CD8-positive, alpha-beta memory T cell (primary cell): ENCODE measurements around the gene ERCC5. TPM values are rescaled to one million over a fixed set of nuclear protein-coding genes. Genes with fewer than 3 reads are reported as not detected.

Experiments used
- CTCF ChIA-PET: fragments of 350-600 bp; sonication (Branson Sonifier 250); formaldehyde crosslinking; loops from one replicate; lab custom pipeline; 2021; ENCODE audit warnings: antibody characterized with exemption; lab: Charles Lee
- POLR2A ChIA-PET: fragments of 350-600 bp; sonication (Branson Sonifier 250); formaldehyde crosslinking; loops from one replicate; lab custom pipeline; 2021; ENCODE audit warnings: antibody characterized with exemption; lab: Charles Lee
- DNase-seq, 5 donors: peaks; one replicate each; pipeline versions ENCODE4 v3.0.0 to v3.0.0-alpha.2; 2020 to 2022; ENCODE audit warnings: mixed read lengths in 1 of 5
- H3K27ac ChIP-seq: one replicate; pipeline ENCODE4 v1.7.0; 2013; ENCODE audit warnings: low read depth, mild to moderate bottlenecking, low read length, moderate library complexity
- H3K27me3 ChIP-seq: 2 replicates; pipeline ENCODE4 v1.7.0; 2013; ENCODE audit warnings: low read length, mild to moderate bottlenecking; ENCODE audit not compliant: insufficient read depth, poor library complexity, severe bottlenecking
- H3K36me3 ChIP-seq: 2 replicates; pipeline ENCODE4 v1.7.0; 2013; ENCODE audit warnings: mild to moderate bottlenecking, low read length, moderate library complexity; ENCODE audit not compliant: insufficient read depth
- H3K4me1 ChIP-seq: 2 replicates; pipeline ENCODE4 v1.7.0; 2013; ENCODE audit warnings: mild to moderate bottlenecking, low read length, moderate library complexity; ENCODE audit not compliant: insufficient read depth
- H3K4me3 ChIP-seq: 2 replicates; pipeline ENCODE4 v1.7.0; 2013; ENCODE audit warnings: mild to moderate bottlenecking, low read length
- H3K9me3 ChIP-seq: 2 replicates; pipeline ENCODE4 v1.7.0; 2013; ENCODE audit warnings: mild to moderate bottlenecking, low read length
- H3K27ac Mint-ChIP-seq, 8 donors: one replicate each; pipeline ENCODE4 v1.8.0; 2020 to 2021; ENCODE audit warnings: mixed read lengths in 8 of 8, mild to moderate bottlenecking in 6 of 8, inconsistent platforms in 3 of 8, moderate library complexity in 3 of 8
- H3K27me3 Mint-ChIP-seq, 2 donors: one replicate each; pipeline ENCODE4 v1.8.0; 2020 to 2021; ENCODE audit warnings: mixed read lengths in 2 of 2, mild to moderate bottlenecking in 1 of 2, moderate library complexity in 1 of 2
- H3K36me3 Mint-ChIP-seq, 3 donors: one replicate each; pipeline ENCODE4 v1.8.0; 2020 to 2021; ENCODE audit warnings: mixed read lengths in 3 of 3, inconsistent platforms in 1 of 3, mild to moderate bottlenecking in 1 of 3
- H3K4me1 Mint-ChIP-seq, 3 donors: one replicate each; pipeline ENCODE4 v1.8.0; 2020 to 2021; ENCODE audit warnings: mixed read lengths in 3 of 3, inconsistent platforms in 1 of 3, mild to moderate bottlenecking in 1 of 3
- H3K4me3 Mint-ChIP-seq, 7 donors: one replicate each; pipeline ENCODE4 v1.8.0; 2020 to 2021; ENCODE audit warnings: mixed read lengths in 7 of 7, mild to moderate bottlenecking in 6 of 7, moderate library complexity in 4 of 7, inconsistent platforms in 2 of 7
- H3K9me3 Mint-ChIP-seq, 5 donors: one replicate each; pipeline ENCODE4 v1.8.0; 2020 to 2022; ENCODE audit warnings: mixed read lengths in 5 of 5, mild to moderate bottlenecking in 3 of 5, moderate library complexity in 2 of 5, inconsistent platforms in 1 of 5
- polyA plus RNA-seq: library from polyadenylated mRNA; unstranded; fragments of 300-500 nt; fragmentation: Illumina TruSeq; gene quantifications from one replicate; pipeline ENCODE4 v1.2.3, GENCODE V29; 2021
- total RNA-seq, 2 experiments: library from RNA; stranded (reverse); gene quantifications; one replicate each; pipeline ENCODE4 v1.2.3, GENCODE V29; 2021

ERCC5 gene
- total and polyA plus RNA-seq, 3 experiments from 2014 or later: 48.0 to 60.3 (median 48.8) TPM

- Mint-ChIP-seq H3K4me3 (no peak overlapping the region), H3K27ac (no peak overlapping the region), H3K27me3 (peaks cover 11 to 63% of the 10 kb centered on the region in 2 donors), H3K4me1 (no peaks in the 10 kb centered on the region), H3K36me3 (no peaks in the 10 kb centered on the region), H3K9me3 (peaks cover 0 to 4% (median 0%) of the 10 kb centered on the region in 5 donors)
- Histone ChIP-seq H3K27ac (no peak overlapping the region), H3K36me3 (no peaks in the 10 kb centered on the region), H3K4me1 (no peaks in the 10 kb centered on the region), H3K9me3 (no peaks in the 10 kb centered on the region), H3K4me3 (no peak overlapping the region), H3K27me3 (no peaks in the 10 kb centered on the region)
- no peak for DNase-seq
- CTCF ChIA-PET: no interaction called here
- POLR2A ChIA-PET: no interaction called here
These were observed 68.6 kb downstream of the ERCC5 start for GRCh38 chr13:102914339-102914930.

- Histone ChIP-seq H3K4me1 (no peaks in the 10 kb centered on the region), H3K27me3 (no peaks in the 10 kb centered on the region), H3K36me3 (no peaks in the 10 kb centered on the region), H3K4me3 (no peak overlapping the region), H3K9me3 (no peaks in the 10 kb centered on the region), H3K27ac (no peak overlapping the region)
- peaks cover 17 to 62% of the 10 kb centered on the region in 2 donors for H3K27me3 Mint-ChIP-seq
- peaks cover 0 to 4% (median 0%) of the 10 kb centered on the region in 5 donors for H3K9me3 Mint-ChIP-seq
- CTCF ChIA-PET: no interaction called here
- H3K4me3 Mint-ChIP-seq: no peak overlapping the region
- DNase-seq: no peak
- H3K36me3 Mint-ChIP-seq: no peaks in the 10 kb centered on the region
- no peak overlapping the region for H3K27ac Mint-ChIP-seq
- no peaks in the 10 kb centered on the region for H3K4me1 Mint-ChIP-seq
- POLR2A ChIA-PET: no interaction called here
These were observed 69.6 kb downstream of the ERCC5 start for GRCh38 chr13:102915393-102915930.

GRCh38 chr13:102917019-102917418 lies 71.2 kb downstream of the ERCC5 start:
- Mint-ChIP-seq H3K27me3 (peaks cover 21 to 75% of the 10 kb centered on the region in 2 donors), H3K27ac (no peak overlapping the region)

GRCh38 chr13:102922184-102922583 lies 76.4 kb downstream of the ERCC5 start:
- DNase-seq: no peak
- H3K36me3 ChIP-seq: no peaks in the 10 kb centered on the region
- no peaks in the 10 kb centered on the region for H3K27me3 ChIP-seq
- Mint-ChIP-seq H3K36me3 (no peaks in the 10 kb centered on the region), H3K9me3 (peaks cover 0 to 7% (median 2%) of the 10 kb centered on the region in 5 donors), H3K27me3 (peaks cover 25 to 55% of the 10 kb centered on the region in 2 donors), H3K27ac (no peak overlapping the region), H3K4me3 (no peak overlapping the region), H3K4me1 (no peaks in the 10 kb centered on the region)
- no peaks in the 10 kb centered on the region for H3K9me3 ChIP-seq
- CTCF ChIA-PET: no interaction called here
- no peak overlapping the region for H3K4me3 ChIP-seq
- H3K4me1 ChIP-seq: no peaks in the 10 kb centered on the region
- POLR2A ChIA-PET: no interaction called here
- H3K27ac ChIP-seq: no peak overlapping the region

More at GRCh38 chr13:102917019-102917418, 71.2 kb downstream of the ERCC5 start:
- ChIA-PET POLR2A (no interaction called here), CTCF (no interaction called here)
- Mint-ChIP-seq H3K4me1 (no peaks in the 10 kb centered on the region), H3K9me3 (peaks cover 0 to 4% (median 0%) of the 10 kb centered on the region in 5 donors), H3K4me3 (no peak overlapping the region), H3K36me3 (no peaks in the 10 kb centered on the region)
- H3K4me3 ChIP-seq: no peak overlapping the region
- no peaks in the 10 kb centered on the region for H3K36me3 ChIP-seq
- H3K4me1 ChIP-seq: no peaks in the 10 kb centered on the region
- DNase-seq: no peak
- no peak overlapping the region for H3K27ac ChIP-seq
- H3K9me3 ChIP-seq: no peaks in the 10 kb centered on the region
- H3K27me3 ChIP-seq: no peaks in the 10 kb centered on the region

Other genes with a start within 250 kb of the ERCC5 start
- gene TPP2, start 249.0 kb upstream of the ERCC5 start, total RNA-seq: 10 to 100 TPM; 74.0 to 77.7 TPM
- gene TPP2, start 249.0 kb upstream of the ERCC5 start, polyA plus RNA-seq: 63.5 TPM
- gene METTL21C, start 151.0 kb upstream of the ERCC5 start, total RNA-seq: not detected
- gene METTL21C, start 151.0 kb upstream of the ERCC5 start, polyA plus RNA-seq: not detected
- 10 to 100 TPM; 58.5 to 64.3 TPM for gene TEX30, start 72.2 kb upstream of the ERCC5 start, total RNA-seq
- 22.0 TPM for gene TEX30, start 72.2 kb upstream of the ERCC5 start, polyA plus RNA-seq
- 10 to 100 TPM; 13.5 to 15.8 TPM for gene POGLUT2, start 47.1 kb upstream of the ERCC5 start, total RNA-seq
- gene POGLUT2, start 47.1 kb upstream of the ERCC5 start, polyA plus RNA-seq: 2.5 TPM
- 10 to 100 TPM; 14.6 to 16.0 TPM for gene BIVM, start 46.9 kb upstream of the ERCC5 start, total RNA-seq
- 14.2 TPM for gene BIVM, start 46.9 kb upstream of the ERCC5 start, polyA plus RNA-seq
- gene SLC10A2, start 220.4 kb downstream of the ERCC5 start, total RNA-seq: not detected
- not detected for gene SLC10A2, start 220.4 kb downstream of the ERCC5 start, polyA plus RNA-seq